Measurements from ENCODE around the gene ADGRG7. TPM values are rescaled to one million over a fixed set of nuclear protein-coding genes. Genes with fewer than 3 reads are reported as not detected.

ADGRG7 gene
- total and polyA plus RNA-seq, 2 of the 13 experiments (the other 11 are each of a cell fraction or from before 2014, with no cell fraction given): not detected

DNA sequence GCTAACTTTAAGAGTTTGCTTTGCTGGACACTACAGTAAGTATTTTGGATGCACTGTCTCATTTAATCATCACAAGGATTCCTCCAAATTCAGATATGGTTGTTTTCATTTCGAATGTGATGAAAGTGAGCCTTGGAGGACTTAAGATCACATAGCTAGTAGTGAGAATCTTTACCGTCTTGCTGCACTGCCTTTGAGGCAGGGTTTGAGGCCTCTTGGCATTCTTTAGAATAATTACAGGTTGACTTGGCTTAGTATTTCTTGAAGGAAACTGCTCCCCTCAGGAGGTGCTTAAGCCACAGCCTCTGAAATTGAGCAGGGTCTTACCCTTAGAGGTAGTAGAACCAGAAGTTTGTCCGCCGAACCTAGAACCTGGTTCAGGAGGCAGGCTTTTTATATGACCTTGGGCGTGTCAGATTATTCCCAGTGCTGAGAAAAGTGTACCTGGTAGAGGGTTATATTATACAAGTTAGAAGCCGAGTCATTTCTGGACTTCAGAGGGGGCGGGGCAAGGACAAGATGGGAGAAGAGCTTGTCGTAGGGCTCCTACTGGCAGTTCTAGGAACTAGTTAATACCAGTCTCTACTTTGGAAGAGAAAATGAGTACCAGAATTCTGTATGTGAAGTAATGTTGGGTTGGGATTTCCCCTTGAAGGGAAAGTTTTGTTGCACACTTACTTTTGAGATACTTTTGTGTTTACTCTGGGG lies 101.0 kb downstream of the ADGRG7 start (continued):
- TF ChIP-seq GZF1 (CRISPR knock-in tag; IDR thresholded peaks at IDR 0.05) (0 out of 2 replicates have a peak, but pooled peaks have one; percentile 35), NAIF1 (CRISPR knock-in tag; IDR thresholded peaks at IDR 0.05; ENCODE audit: borderline replicate concordance) (no peak), POLR2A (IDR thresholded peaks at IDR 0.05; ENCODE audit: insufficient read depth in 1 of 2, low read depth in 2 of 2, low read length in 2 of 2) (peak in 1 of 2 experiments; percentile 13; a peak in 1 of 4 replicates), CREB1 (IDR thresholded peaks at IDR 0.05) (no peak), CREB1 (CRISPR knock-in tag; IDR thresholded peaks at IDR 0.05) (peak; percentile 55), SMC3 (IDR thresholded peaks at IDR 0.05; ENCODE audit: low read length) (peak; percentile 19; the same call in 1 of the 2 replicates), GTF3A (CRISPR knock-in tag; conservative IDR thresholded peaks at IDR 0.05) (no peak), ZNF709 (CRISPR knock-in tag; IDR thresholded peaks at IDR 0.05) (0 out of 2 replicates have a peak, but pooled peaks have one; percentile 37), IRF2 (CRISPR knock-in tag; IDR thresholded peaks at IDR 0.05) (no peak), PTBP1 (IDR thresholded peaks at IDR 0.05; ENCODE audit: low read depth, low read length, poor library complexity, severe bottlenecking) (no peak)
- TF ChIP-seq, protein P1, sequence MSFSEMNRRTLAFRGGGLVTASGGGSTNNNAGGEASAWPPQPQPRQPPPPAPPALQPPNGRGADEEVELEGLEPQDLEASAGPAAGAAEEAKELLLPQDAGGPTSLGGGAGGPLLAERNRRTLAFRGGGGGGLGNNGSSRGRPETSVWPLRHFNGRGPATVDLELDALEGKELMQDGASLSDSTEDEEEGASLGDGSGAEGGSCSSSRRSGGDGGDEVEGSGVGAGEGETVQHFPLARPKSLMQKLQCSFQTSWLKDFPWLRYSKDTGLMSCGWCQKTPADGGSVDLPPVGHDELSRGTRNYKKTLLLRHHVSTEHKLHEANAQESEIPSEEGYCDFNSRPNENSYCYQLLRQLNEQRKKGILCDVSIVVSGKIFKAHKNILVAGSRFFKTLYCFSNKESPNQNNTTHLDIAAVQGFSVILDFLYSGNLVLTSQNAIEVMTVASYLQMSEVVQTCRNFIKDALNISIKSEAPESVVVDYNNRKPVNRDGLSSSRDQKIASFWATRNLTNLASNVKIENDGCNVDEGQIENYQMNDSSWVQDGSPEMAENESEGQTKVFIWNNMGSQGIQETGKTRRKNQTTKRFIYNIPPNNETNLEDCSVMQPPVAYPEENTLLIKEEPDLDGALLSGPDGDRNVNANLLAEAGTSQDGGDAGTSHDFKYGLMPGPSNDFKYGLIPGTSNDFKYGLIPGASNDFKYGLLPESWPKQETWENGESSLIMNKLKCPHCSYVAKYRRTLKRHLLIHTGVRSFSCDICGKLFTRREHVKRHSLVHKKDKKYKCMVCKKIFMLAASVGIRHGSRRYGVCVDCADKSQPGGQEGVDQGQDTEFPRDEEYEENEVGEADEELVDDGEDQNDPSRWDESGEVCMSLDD (CRISPR knock-in tag; IDR thresholded peaks at IDR 0.05; ENCODE audit: borderline replicate concordance): no peak
- TF ChIP-seq, protein P2, sequence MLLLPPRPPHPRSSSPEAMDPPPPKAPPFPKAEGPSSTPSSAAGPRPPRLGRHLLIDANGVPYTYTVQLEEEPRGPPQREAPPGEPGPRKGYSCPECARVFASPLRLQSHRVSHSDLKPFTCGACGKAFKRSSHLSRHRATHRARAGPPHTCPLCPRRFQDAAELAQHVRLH (CRISPR knock-in tag; IDR thresholded peaks at IDR 0.05; ENCODE audit: borderline replicate concordance, low read depth): no peak
